Measurements from ENCODE around the gene CHMP2B. TPM values are rescaled to one million over a fixed set of nuclear protein-coding genes. Genes with fewer than 3 reads are reported as not detected.

CHMP2B gene
- total RNA-seq, 1 donor from 2014 or later = 19.6 TPM

DNA sequence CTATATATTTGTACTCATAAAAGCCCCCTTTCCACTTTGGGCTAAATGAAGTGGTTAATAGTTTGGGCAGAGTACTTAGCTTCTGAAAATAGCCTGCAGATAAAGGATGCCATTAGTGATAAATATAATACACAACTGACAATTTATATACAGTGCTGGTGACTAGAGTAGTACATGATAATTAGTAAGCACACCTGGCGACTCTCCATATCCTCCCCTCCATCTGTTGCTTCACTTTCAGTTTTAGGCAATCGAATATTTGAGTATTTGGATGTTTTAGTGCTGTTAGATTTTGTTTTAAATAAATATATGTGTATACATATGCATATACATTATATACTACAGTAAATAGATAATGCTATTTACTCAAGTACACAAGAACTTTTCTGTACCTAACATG is 35.9 kb upstream of the CHMP2B start:
- TF ChIP-seq, protein P1, sequence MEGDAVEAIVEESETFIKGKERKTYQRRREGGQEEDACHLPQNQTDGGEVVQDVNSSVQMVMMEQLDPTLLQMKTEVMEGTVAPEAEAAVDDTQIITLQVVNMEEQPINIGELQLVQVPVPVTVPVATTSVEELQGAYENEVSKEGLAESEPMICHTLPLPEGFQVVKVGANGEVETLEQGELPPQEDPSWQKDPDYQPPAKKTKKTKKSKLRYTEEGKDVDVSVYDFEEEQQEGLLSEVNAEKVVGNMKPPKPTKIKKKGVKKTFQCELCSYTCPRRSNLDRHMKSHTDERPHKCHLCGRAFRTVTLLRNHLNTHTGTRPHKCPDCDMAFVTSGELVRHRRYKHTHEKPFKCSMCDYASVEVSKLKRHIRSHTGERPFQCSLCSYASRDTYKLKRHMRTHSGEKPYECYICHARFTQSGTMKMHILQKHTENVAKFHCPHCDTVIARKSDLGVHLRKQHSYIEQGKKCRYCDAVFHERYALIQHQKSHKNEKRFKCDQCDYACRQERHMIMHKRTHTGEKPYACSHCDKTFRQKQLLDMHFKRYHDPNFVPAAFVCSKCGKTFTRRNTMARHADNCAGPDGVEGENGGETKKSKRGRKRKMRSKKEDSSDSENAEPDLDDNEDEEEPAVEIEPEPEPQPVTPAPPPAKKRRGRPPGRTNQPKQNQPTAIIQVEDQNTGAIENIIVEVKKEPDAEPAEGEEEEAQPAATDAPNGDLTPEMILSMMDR (conservative IDR thresholded peaks at IDR 0.05) = no peak
- peaks cover 8% of the 10 kb centered on the region for H3K9me3 Mint-ChIP-seq
- H3K27me3 Mint-ChIP-seq (ENCODE audit: low read depth) = no peaks in the 10 kb centered on the region
- H3K4me3 Mint-ChIP-seq = no peak overlapping the region
- H3K36me3 Mint-ChIP-seq (ENCODE audit: low read depth) = no peaks in the 10 kb centered on the region
- H3K4me1 Mint-ChIP-seq = no peaks in the 10 kb centered on the region
- no peak for DNase-seq (ENCODE audit: low read depth, low spot score)
- no peak overlapping the region for H3K27ac Mint-ChIP-seq (ENCODE audit: unreplicated experiment)

DNA sequence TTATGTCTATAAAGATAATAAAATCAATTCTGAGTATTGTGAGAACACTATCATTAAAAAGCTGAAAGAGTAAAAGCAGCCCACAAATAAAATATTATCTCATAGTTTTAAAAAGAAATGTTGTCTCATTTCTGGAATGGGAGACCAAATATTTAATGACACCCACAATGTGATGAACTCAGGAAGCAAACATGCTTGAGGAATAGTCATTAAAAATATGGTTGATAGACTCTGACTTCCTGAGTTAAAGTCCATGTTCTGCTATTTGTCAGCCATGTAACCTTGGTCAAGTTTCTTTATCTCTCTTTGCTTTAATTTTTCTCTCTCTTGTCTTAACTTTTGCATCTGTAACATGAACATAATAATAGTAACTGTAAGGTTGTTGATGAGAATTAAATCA is 35.5 kb upstream of the CHMP2B start:
- TF ChIP-seq, protein P1 (conservative IDR thresholded peaks at IDR 0.05) = no peak
- Mint-ChIP-seq H3K27ac (ENCODE audit: unreplicated experiment) (no peak overlapping the region), H3K36me3 (ENCODE audit: low read depth) (no peaks in the 10 kb centered on the region), H3K4me3 (no peak overlapping the region), H3K27me3 (ENCODE audit: low read depth) (no peaks in the 10 kb centered on the region), H3K9me3 (peaks cover 8% of the 10 kb centered on the region), H3K4me1 (no peaks in the 10 kb centered on the region)
- DNase-seq (ENCODE audit: low read depth, low spot score) = no peak

DNA sequence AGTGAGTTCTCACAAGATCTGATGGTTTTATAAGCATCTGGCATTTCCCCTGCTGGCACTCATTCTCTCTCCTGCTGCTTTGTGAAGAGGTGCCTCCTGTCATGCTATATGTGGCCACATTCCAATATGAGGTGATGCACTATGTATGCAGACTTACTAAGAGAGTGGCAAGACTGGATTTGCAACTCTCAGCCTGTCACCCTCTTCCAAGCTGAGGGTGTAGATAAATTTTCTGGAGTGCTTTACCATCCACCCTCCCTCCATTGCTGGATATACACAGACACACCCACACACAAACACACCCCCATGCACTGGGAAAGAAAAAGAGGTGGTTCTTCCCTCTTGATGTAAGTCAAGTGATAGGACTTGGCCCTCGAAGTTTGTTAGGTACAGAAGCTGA is 30.2 kb upstream of the CHMP2B start:
- H3K4me1 Mint-ChIP-seq = peaks cover 17% of the 10 kb centered on the region
- no peak overlapping the region for H3K27ac Mint-ChIP-seq (ENCODE audit: unreplicated experiment)
- no peaks in the 10 kb centered on the region for H3K27me3 Mint-ChIP-seq (ENCODE audit: low read depth)
- peaks cover 8% of the 10 kb centered on the region for H3K9me3 Mint-ChIP-seq
- H3K36me3 Mint-ChIP-seq (ENCODE audit: low read depth) = no peaks in the 10 kb centered on the region
- H3K4me3 Mint-ChIP-seq = no peak overlapping the region
- TF ChIP-seq, protein P1 (conservative IDR thresholded peaks at IDR 0.05) = no peak
- DNase-seq (ENCODE audit: low read depth, low spot score) = no peak

GRCh38 chr3:87197531-87197930 is 29.6 kb upstream of the CHMP2B start:
- no peak for DNase-seq (ENCODE audit: low read depth, low spot score)
- H3K4me1 Mint-ChIP-seq = peaks cover 17% of the 10 kb centered on the region

GRCh38 chr3:87198774-87199173 is 28.3 kb upstream of the CHMP2B start:
- DNase-seq (ENCODE audit: low read depth, low spot score) = no peak
- H3K27ac Mint-ChIP-seq (ENCODE audit: unreplicated experiment) = no peak overlapping the region
- no peaks in the 10 kb centered on the region for H3K27me3 Mint-ChIP-seq (ENCODE audit: low read depth)
- no peaks in the 10 kb centered on the region for H3K36me3 Mint-ChIP-seq (ENCODE audit: low read depth)
- peaks cover 8% of the 10 kb centered on the region for H3K9me3 Mint-ChIP-seq
- TF ChIP-seq, protein P1 (conservative IDR thresholded peaks at IDR 0.05) = no peak
- H3K4me3 Mint-ChIP-seq = no peak overlapping the region
- H3K4me1 Mint-ChIP-seq = peaks cover 19% of the 10 kb centered on the region

More at GRCh38 chr3:87197531-87197930, 29.6 kb upstream of the CHMP2B start:
- Mint-ChIP-seq H3K4me3 (no peak overlapping the region), H3K27me3 (ENCODE audit: low read depth) (no peaks in the 10 kb centered on the region), H3K9me3 (peaks cover 8% of the 10 kb centered on the region), H3K27ac (ENCODE audit: unreplicated experiment) (no peak overlapping the region), H3K36me3 (ENCODE audit: low read depth) (no peaks in the 10 kb centered on the region)
- TF ChIP-seq, protein P1 (conservative IDR thresholded peaks at IDR 0.05) = no peak

DNA sequence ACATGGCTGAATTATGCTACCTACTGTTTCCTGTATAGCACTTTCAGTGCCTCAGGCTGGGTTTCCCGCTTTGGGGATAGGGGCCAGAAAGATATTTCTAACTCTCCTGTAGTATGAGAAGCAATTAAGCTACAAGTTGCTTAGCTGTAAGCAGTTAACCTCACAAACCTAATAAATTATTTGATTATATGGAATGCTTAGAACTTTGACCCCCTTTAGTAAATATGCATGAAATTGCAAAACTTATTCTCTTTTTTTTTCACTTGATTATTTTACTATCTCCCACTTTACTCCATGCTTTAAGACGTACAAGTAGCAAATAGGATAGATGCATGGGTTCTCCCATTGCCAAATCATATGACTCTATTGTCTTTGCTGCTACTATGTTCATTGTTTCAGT is 27.5 kb upstream of the CHMP2B start:
- Mint-ChIP-seq H3K27ac (ENCODE audit: unreplicated experiment) (no peak overlapping the region), H3K4me3 (no peak overlapping the region), H3K9me3 (peaks cover 8% of the 10 kb centered on the region), H3K4me1 (peaks cover 23% of the 10 kb centered on the region), H3K36me3 (ENCODE audit: low read depth) (no peaks in the 10 kb centered on the region), H3K27me3 (ENCODE audit: low read depth) (no peaks in the 10 kb centered on the region)
- DNase-seq (ENCODE audit: low read depth, low spot score) = no peak
- TF ChIP-seq, protein P1 (conservative IDR thresholded peaks at IDR 0.05) = no peak
